Upper lobe of left lung (tissue), 4 donors: Measurements from ENCODE around the gene CCDC112.

Experiments
- CTCF ChIP-seq, 6 experiments: fragments of 450-650 bp in 4 of 6; fragments of 200-600 bp in 2 of 6; sonication (generic) in 2 of 6; IDR thresholded peaks; one replicate each; pipeline ENCODE4 v1.5.1; 2016 to 2019; ENCODE audit warnings: antibody characterized with exemption in 6 of 6
- EP300 ChIP-seq, 4 donors: sonication (generic); formaldehyde crosslinking; IDR thresholded peaks; one replicate each; pipeline ENCODE4 v1.5.1; 2017; ENCODE audit warnings: antibody characterized with exemption in 4 of 4, control low read depth in 2 of 4
- POLR2A ChIP-seq, 4 donors: fragments of 450-650 bp; IDR thresholded peaks; one replicate each; pipeline ENCODE4 v1.5.1; 2016 to 2017; ENCODE audit warnings: antibody characterized with exemption in 4 of 4, mild to moderate bottlenecking in 2 of 4

GRCh38 chr5:115321309-115321708, 24.9 kb upstream of the CCDC112 start:
- no peak for TF ChIP-seq CTCF (IDR thresholded peaks at IDR 0.05)
- no peak for TF ChIP-seq POLR2A (IDR thresholded peaks at IDR 0.05)
- TF ChIP-seq EP300 (IDR thresholded peaks at IDR 0.05): no peak
